MM.1S (cell line): ENCODE measurements around the gene IL3.

ENCODE experiments used
- EZH2 ChIP-seq: fragments of 300-600 bp; sonication (generic); optimal IDR thresholded peaks from 2 replicates; pipeline ENCODE3; 2017; ENCODE audit warnings: low read depth, mild to moderate bottlenecking, antibody characterized with exemption, low read length, mixed read lengths
- TF ChIP-seq, protein P1 (sequence below): fragments of 300-600 bp; sonication (generic); IDR thresholded peaks from 2 replicates; pipeline ENCODE4 v1.5.1; 2016; ENCODE audit warnings: antibody characterized with exemption, low read length, mixed read lengths

DNA sequence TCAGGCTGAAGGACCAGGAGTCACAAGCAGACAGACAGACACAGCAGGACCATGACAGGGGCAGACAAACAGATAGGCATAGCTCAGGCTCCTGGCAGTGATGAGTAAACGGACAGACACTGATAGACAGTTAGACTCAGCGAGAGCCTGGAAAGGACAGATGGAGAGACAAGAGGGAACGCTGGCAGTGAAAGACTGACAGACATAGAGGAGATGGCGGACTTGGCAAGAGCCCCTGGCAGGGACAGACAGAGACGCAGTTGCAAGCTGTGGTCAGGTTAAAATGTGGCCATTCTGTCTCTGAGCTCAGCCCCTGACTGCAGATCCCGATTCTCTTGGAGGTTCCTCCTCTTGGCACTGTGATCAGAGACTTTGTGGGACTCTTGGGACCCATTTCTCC lies 26.7 kb downstream of the IL3 start:
- TF ChIP-seq, protein P1, sequence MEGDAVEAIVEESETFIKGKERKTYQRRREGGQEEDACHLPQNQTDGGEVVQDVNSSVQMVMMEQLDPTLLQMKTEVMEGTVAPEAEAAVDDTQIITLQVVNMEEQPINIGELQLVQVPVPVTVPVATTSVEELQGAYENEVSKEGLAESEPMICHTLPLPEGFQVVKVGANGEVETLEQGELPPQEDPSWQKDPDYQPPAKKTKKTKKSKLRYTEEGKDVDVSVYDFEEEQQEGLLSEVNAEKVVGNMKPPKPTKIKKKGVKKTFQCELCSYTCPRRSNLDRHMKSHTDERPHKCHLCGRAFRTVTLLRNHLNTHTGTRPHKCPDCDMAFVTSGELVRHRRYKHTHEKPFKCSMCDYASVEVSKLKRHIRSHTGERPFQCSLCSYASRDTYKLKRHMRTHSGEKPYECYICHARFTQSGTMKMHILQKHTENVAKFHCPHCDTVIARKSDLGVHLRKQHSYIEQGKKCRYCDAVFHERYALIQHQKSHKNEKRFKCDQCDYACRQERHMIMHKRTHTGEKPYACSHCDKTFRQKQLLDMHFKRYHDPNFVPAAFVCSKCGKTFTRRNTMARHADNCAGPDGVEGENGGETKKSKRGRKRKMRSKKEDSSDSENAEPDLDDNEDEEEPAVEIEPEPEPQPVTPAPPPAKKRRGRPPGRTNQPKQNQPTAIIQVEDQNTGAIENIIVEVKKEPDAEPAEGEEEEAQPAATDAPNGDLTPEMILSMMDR, result no peak
- no peak for TF ChIP-seq EZH2
